Measurements from ENCODE around the gene TPP1.

The TPP1 gene

DNA sequence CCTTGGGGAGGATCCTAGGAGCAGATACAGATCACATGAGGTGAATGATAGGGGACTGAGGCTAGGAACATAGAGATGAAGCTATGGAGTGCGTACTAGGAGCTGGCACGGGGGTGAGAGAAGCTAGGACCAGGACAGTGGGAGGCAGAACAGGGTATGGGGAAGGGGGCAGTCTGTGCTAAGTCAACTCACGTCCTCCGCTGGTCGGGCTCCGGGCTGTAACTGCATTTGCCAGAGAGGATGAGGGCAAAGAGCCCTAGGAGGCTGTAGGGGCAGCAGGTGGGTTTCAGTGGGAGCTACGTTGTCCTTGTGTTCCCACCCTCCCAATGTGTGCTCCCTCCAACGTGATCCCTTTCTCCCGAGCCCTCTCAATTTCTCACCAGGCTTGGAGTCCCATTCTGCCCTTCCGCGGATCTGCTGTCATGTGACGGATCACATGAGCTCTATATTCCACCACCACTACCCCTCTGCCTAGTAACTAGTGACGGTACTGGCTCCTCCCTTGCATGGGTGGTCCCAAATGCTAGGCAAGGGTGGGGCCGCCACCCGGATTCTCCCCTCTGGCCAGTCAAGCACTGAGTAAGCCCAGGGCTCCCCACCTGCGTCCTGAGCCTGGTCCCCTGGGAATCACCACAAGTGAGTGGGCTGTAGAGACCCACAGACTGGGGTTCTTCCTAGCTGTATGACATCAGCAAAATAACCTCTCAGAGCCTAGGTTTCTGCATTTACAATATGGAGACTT, at the start of gene TPP1:
TPP1 (minus strand) TSS at position 419 of the 742 bp plus-strand sequence; CDS start at position 397, 22 bp downstream.
- Mint-ChIP-seq H3K9me3 (no peaks in the 10 kb centered on the region), H3K4me1 (ENCODE audit: low read depth) (peaks cover 13% of the 10 kb centered on the region), H3K27me3 (no peaks in the 10 kb centered on the region), H3K27ac (no peak within 1 kb of the TSS), H3K36me3 (ENCODE audit: low read depth) (peaks cover 31% of the 10 kb centered on the region), H3K4me3 (no peak within 1 kb of the TSS)
- peak; percentile 92 for DNase-seq

DNA sequence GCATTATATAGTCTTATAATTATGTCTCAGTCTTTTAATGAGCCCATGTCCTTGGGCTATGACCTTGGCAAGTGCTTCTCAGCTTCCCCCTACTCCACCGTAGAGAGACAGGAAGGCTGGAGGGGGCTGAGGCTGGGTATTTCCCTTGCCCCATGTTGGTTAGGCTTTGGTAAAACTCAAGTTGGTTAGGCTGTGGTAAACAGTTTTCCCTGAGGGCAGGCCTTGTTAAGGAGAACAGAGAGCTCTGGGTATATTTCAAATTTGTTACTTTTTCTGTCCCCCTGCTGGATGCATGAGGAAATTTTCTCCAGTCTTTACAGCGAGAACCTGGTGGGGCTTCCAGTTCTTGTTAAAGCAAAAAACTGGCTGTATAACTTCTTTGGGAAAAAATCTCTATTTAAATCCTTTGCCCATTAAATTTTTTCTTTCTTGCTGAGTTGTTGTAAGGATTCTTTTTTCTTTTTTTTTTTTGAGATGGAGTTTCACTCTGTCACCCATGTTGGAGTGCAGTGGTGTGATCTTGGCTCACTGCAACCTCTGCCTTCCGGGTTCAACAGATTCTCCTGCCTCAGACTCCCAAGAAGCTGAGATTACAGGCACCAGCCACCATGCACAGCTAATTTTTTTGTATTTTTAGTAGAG, 48.6 kb upstream of the TPP1 start:
- Mint-ChIP-seq H3K36me3 (ENCODE audit: low read depth) (no peaks in the 10 kb centered on the region), H3K4me3 (no peak overlapping the region), H3K27me3 (no peaks in the 10 kb centered on the region), H3K27ac (peak overlapping the region; percentile 80), H3K4me1 (ENCODE audit: low read depth) (peaks cover 65% of the 10 kb centered on the region), H3K9me3 (no peaks in the 10 kb centered on the region)
- peak; percentile 52 for DNase-seq

DNA sequence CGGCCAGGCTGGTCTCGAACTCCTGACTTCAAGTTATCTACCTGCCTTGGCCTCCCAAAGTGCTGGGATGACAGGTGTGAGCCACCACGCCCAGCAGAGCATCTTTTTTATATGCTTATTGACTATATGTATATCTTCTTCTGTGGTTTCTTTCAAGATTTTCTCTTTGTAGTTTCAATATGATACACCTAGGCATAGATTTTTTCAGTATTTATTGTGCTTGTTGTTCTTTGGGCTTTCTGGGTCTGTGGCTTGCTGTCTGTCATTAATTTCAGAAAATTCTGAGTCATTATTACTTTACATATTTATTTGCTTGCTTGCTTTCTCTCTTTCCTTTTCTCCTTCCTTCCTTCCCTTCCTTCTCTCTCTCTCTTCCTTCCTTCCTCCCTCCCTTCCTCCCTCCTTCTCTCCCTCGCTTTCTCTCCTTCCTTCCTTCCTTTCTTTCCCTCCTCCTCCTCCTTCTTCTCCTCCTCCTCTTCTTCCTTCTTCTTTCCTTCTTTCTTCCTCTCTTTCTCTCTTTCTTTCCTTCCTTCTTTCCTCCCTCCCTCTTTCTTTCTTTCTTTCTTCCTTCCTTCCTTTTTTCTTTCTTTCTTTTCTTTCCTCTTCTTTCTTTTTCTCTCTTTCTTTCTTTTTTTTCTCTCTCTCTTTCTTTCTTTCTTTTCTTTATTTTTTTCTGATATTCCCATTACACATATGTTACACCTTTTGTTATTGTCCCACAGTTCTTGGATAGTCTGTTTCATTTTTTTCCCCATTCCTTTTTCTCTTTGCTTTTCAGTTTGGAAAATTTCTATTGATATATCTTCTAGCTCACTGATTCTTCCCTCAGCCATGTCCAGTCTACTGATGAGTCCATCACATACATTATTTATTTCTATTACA, 47.3 kb upstream of the TPP1 start:
- peaks cover 52% of the 10 kb centered on the region for H3K4me1 Mint-ChIP-seq (ENCODE audit: low read depth)
- no peaks in the 10 kb centered on the region for H3K36me3 Mint-ChIP-seq (ENCODE audit: low read depth)
- H3K27ac Mint-ChIP-seq: peak overlapping the region; percentile 47
- DNase-seq: no peak
- no peak overlapping the region for H3K4me3 Mint-ChIP-seq
- H3K27me3 Mint-ChIP-seq: no peaks in the 10 kb centered on the region
- no peaks in the 10 kb centered on the region for H3K9me3 Mint-ChIP-seq

DNA sequence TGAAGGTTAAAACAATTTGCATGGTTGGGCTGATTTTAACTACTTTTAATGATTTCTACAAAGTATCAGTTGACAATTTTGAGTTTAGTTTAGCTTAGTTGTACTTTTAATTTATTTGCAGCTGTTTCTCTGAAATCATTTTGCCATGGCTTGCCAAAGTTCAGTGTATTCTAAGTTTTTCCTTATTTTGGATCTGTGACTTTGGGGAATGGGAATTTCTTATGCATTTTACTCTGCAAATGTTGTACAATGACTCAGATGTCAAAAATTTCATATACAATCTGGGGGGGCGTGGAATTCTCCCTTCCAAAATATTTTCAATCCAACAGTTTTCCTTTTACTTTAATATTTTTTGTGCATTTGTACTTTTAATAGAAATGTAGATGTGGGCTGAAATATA, 45.3 kb upstream of the TPP1 start:
- H3K9me3 Mint-ChIP-seq: no peaks in the 10 kb centered on the region
- DNase-seq: no peak
- no peaks in the 10 kb centered on the region for H3K27me3 Mint-ChIP-seq
- no peaks in the 10 kb centered on the region for H3K36me3 Mint-ChIP-seq (ENCODE audit: low read depth)
- H3K4me1 Mint-ChIP-seq (ENCODE audit: low read depth): peaks cover 33% of the 10 kb centered on the region
- H3K27ac Mint-ChIP-seq: no peak overlapping the region
- H3K4me3 Mint-ChIP-seq: no peak overlapping the region

DNA sequence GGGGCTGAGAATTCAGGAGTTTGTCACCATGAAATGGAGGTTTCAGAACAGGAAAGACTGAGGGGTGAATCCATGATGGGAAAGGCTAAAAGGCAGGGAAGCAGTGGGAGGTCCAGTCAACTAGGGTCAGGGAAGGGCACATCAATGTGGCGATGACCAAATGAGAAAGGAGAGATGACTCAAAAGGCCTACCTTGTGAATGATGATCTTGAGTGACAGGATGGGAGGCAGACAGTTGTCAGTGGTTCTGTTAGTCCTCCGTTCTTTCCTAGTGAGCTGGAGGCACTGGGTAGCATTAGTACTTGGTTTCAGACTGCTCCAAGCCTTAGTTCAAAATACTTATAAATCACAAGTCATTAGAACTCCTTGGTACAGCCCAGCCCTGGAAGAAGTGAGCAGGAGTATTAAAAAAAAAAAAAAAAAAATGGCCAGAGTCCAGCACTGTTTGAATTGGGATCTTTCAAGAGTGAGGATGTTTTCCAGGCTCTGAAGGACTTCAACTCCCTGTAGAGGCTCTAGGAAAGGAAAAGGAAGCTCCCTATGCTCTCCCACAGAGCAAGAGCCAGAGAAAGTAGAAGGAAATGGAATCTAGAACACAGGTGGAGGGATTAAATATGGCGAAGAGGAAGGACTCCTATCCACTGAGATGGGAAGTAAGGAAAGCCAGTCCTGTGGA, 44.7 kb upstream of the TPP1 start:
- peaks cover 33% of the 10 kb centered on the region for H3K4me1 Mint-ChIP-seq (ENCODE audit: low read depth)
- H3K36me3 Mint-ChIP-seq (ENCODE audit: low read depth): no peaks in the 10 kb centered on the region
- H3K4me3 Mint-ChIP-seq: no peak overlapping the region
- no peak overlapping the region for H3K27ac Mint-ChIP-seq
- no peaks in the 10 kb centered on the region for H3K9me3 Mint-ChIP-seq
- no peaks in the 10 kb centered on the region for H3K27me3 Mint-ChIP-seq
- no peak for DNase-seq

DNA sequence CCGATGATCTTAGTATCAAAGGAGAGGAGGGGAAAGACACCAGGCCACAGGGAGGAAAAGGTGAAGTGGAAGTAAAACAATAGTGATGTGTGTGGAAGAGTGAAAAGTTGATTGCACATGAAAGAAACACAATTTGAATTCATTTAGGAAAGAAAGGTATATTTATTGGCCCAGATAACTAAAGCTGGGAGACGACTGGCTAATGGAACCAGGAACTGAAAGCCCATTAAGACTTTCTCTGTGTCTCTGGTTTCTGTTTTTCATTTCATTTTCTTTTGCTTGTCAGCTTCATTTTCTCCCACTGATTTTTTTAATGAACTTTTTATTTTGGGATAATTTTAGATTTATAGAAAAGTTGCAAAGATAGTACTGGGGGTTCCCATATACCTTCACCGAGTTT, 41.5 kb upstream of the TPP1 start:
- peaks cover 11% of the 10 kb centered on the region for H3K4me1 Mint-ChIP-seq (ENCODE audit: low read depth)
- H3K36me3 Mint-ChIP-seq (ENCODE audit: low read depth): no peaks in the 10 kb centered on the region
- peaks cover 6% of the 10 kb centered on the region for H3K27me3 Mint-ChIP-seq
- no peak overlapping the region for H3K27ac Mint-ChIP-seq
- no peak for DNase-seq
- H3K9me3 Mint-ChIP-seq: no peaks in the 10 kb centered on the region
- no peak overlapping the region for H3K4me3 Mint-ChIP-seq

DNA sequence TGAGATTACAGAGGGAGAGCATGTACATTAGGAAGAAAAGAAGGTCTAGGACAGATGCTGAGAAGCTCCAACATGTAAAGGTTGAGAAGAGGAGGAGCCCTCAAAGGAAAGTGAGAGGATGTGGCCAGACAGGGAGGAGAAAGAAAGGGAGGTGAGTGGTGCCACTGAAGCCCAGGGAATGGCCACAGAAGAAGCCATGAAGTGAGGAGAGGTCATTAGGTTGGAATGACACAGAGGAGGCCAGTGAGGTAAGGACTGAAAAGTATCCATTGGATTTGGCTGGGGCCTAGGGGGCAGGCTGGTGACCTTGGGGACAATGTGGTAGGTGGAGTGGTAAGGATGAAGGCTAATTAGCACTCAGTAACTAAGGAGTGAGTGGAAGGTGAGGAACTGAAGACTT, 39.4 kb upstream of the TPP1 start:
- Mint-ChIP-seq H3K4me3 (no peak overlapping the region), H3K9me3 (no peaks in the 10 kb centered on the region), H3K36me3 (ENCODE audit: low read depth) (no peaks in the 10 kb centered on the region), H3K4me1 (ENCODE audit: low read depth) (peaks cover 6% of the 10 kb centered on the region), H3K27ac (no peak overlapping the region), H3K27me3 (peaks cover 6% of the 10 kb centered on the region)
- DNase-seq: no peak

DNA sequence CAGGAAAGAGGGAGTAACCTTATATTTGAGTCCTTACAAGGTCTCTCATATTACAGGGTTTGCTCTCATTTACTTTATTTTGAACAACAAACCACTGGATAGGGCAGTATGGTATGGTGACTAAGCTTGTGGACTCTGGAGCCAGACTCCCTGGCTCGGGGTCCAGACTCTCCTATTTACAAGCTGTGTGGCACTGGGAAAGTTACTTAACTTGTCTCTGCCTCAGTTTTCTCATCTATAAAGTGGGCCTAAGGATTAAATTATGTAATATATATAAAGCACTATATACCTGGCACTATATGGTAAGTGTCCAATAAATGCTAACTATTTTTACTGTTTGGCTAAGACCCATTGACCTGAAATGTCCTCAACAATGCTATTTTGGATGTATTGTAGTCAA, 38.1 kb upstream of the TPP1 start:
- H3K9me3 Mint-ChIP-seq: no peaks in the 10 kb centered on the region
- H3K36me3 Mint-ChIP-seq (ENCODE audit: low read depth): no peaks in the 10 kb centered on the region
- H3K4me3 Mint-ChIP-seq: no peak overlapping the region
- H3K27me3 Mint-ChIP-seq: peaks cover 6% of the 10 kb centered on the region
- no peak for DNase-seq
- no peak overlapping the region for H3K27ac Mint-ChIP-seq
- no peaks in the 10 kb centered on the region for H3K4me1 Mint-ChIP-seq (ENCODE audit: low read depth)

DNA sequence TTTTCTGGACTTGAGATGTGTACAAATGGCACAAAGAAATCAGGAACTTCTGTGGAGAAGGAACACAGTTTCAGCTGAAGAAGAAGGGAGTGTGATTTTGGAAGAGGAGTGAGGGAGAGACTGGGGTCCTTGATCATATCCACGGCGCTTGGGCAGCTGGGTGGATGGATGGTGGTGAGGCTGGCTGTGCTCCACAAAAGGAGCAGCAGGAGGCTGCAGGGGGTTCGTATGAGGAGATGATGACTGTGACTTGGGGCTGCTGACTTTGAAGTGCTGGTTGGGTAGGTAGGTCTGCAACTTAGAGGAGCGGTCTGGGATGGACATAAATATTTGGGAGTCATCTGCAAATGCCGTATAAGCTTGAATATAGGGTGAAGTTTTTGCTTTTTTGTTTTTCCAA, 37.7 kb upstream of the TPP1 start:
- Mint-ChIP-seq H3K27ac (no peak overlapping the region), H3K4me3 (no peak overlapping the region)
- no peak for DNase-seq

DNA sequence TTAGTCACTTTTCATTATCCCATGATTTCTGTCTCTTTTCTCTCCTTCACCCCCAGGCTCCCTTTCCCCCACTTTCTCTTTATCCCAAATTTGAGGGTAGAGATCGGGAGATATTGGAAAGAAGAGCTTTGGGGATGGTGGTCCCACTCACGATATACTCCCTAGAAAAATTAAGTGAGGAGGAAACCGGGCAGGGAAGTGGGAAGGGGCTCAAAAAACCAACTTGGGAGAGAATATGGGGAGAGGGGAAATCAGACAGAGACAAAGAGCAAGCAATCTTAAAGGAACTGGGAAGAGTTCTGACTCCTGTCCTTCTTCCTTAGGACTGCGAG, 37.3 kb upstream of the TPP1 start:
- H3K36me3 Mint-ChIP-seq (ENCODE audit: low read depth): no peaks in the 10 kb centered on the region
- no peak for DNase-seq
- H3K9me3 Mint-ChIP-seq: no peaks in the 10 kb centered on the region
- no peak overlapping the region for H3K27ac Mint-ChIP-seq
- no peak overlapping the region for H3K4me3 Mint-ChIP-seq
- H3K27me3 Mint-ChIP-seq: peaks cover 6% of the 10 kb centered on the region
- H3K4me1 Mint-ChIP-seq (ENCODE audit: low read depth): no peaks in the 10 kb centered on the region

More for the DNA sequence above, 37.7 kb upstream of the TPP1 start:
- Mint-ChIP-seq H3K27me3 (peaks cover 6% of the 10 kb centered on the region), H3K4me1 (ENCODE audit: low read depth) (no peaks in the 10 kb centered on the region), H3K36me3 (ENCODE audit: low read depth) (no peaks in the 10 kb centered on the region), H3K9me3 (no peaks in the 10 kb centered on the region)

DNA sequence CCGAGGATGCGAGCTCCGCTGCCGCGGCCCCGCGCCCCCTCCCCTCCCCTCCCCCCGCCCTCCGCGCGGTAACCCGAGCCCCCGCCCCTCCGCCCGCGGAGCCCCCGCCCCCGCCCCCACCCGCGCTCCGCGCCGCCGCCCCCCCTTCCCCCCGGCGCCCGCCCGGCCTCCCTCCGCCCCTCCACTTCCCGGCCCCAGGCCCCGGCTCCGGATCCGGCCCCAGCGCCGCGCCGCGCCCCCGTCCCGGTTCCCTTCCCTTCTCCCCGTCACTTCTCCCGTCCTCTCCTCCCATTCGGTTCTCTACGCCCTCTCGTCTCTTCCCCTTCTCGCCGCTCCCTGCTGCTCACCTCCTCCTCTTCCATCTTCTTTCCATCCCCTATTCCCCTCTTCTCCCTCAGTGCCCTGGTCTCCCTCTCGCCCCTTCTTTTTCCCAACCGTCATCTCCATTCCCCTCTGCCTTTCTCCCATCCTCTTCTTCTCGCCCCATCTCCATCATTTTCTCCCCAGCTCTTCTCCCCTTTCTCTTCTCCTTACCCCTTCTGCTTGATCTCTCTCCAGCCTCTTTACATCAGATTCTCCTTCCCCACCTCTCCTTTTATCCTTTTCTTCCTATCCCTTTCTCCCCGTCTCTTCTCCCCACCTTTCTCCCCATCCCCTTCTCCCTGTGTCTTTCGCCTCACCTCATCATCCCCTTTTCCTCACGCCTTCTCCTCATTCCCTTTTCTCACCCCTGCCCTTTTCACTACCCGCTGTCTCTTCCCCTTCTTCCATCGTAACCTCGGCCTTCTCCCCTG, 36.8 kb upstream of the TPP1 start, which contains the start of gene DCHS1:
DCHS1 (minus strand) TSS at position 20 of the 794 bp plus-strand sequence. CDS start 14,196 bp downstream, outside the sequence.
- H3K4me3 Mint-ChIP-seq: peak within 1 kb of the TSS; percentile 28
- no peaks in the 10 kb centered on the region for H3K36me3 Mint-ChIP-seq (ENCODE audit: low read depth)
- peaks cover 6% of the 10 kb centered on the region for H3K27me3 Mint-ChIP-seq
- no peaks in the 10 kb centered on the region for H3K4me1 Mint-ChIP-seq (ENCODE audit: low read depth)
- no peak for DNase-seq
- no peaks in the 10 kb centered on the region for H3K9me3 Mint-ChIP-seq
- no peak within 1 kb of the TSS for H3K27ac Mint-ChIP-seq

DNA sequence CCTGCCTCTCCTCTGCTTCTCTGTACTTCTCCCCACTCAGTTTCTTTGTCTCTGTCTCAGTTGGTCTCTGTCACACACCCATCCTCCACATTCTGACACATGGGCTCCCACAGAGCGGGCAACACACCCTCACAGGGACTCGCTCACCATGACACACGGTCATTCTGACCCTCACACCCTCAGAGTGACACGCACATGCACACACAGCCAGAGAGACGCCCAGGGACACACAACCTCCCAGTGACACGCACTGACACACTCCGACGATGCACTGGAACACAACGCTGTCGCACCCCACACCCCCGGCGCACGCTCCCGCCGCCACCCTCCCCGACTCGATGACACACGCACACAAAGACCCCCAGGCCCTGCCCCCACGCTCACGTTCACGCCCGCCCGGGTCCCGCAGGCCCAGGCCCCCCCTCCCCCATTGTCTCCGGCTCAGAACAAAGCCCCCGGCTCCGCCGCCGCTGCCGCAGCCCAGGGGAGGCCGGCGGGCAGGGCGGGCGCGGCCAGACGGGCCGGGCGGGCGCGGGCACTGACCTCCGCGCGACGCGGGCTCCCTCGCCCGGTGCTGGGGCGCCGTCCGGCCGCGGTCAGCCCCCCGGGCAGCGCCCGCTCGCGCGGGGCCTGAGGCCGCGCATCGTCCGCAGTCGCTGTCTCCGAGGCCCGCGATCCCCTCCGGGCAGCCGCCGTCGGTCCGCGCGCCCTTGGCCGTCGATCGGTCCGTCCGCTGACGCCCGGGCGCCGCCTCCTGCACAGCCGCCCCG, 36.0 kb upstream of the TPP1 start:
- no peak overlapping the region for H3K4me3 Mint-ChIP-seq
- H3K27ac Mint-ChIP-seq: no peak overlapping the region
- no peaks in the 10 kb centered on the region for H3K4me1 Mint-ChIP-seq (ENCODE audit: low read depth)
- H3K36me3 Mint-ChIP-seq (ENCODE audit: low read depth): no peaks in the 10 kb centered on the region
- DNase-seq: peak; percentile 57
- H3K27me3 Mint-ChIP-seq: peaks cover 6% of the 10 kb centered on the region
- no peaks in the 10 kb centered on the region for H3K9me3 Mint-ChIP-seq

DNA sequence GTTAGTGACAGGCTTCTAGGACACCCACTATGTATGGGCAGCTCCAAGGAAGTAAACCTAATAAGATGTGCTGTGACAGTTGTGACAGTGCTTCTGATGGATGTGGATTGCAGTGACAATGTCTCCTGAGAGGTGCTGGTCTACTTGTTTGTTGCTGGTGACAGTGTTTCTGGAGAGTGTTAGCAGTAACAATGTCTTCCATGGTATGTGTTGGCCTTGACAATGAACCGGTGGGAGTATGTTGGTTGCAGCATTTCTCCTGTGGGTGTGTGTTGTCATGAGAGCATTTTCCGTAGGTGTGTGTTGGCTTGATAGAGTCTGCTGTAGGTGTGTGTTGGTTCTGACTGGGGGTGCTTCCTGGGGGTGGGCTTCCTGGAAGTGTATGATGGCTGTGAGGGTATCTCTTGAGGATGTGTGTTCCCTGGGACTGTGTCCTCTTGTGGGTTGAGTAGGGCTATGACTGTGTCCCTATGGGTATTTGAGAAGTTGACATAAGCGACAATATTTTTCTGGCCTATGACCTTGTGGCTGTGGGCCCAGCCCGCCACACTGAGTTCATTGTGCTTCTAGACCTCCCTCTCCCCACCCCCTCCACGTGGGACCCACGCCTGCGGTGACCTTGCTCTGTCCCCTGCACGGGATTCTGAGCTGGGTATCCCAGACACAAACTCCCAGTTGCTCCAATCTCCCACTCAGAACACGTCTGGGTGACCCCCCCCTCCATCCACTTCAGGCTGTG, 35.2 kb upstream of the TPP1 start:
- Mint-ChIP-seq H3K36me3 (ENCODE audit: low read depth) (no peaks in the 10 kb centered on the region), H3K9me3 (no peaks in the 10 kb centered on the region), H3K4me3 (no peak overlapping the region), H3K27me3 (peaks cover 6% of the 10 kb centered on the region), H3K4me1 (ENCODE audit: low read depth) (no peaks in the 10 kb centered on the region), H3K27ac (no peak overlapping the region)
- no peak for DNase-seq

All from activated T-cell treated with anti-CD3 and anti-CD28 coated beads, Interleukin-2, amount 50 U/mL, for 24 hours (primary cell).